T-helper 1 cell (primary cell): ENCODE results near the gene CFAP77.

ENCODE experiments used
- DNase-seq, 5 donors: peaks; one replicate each; pipeline ENCODE4 v3.0.0-alpha.2; 2012 to 2020

Gene CFAP77

DNA sequence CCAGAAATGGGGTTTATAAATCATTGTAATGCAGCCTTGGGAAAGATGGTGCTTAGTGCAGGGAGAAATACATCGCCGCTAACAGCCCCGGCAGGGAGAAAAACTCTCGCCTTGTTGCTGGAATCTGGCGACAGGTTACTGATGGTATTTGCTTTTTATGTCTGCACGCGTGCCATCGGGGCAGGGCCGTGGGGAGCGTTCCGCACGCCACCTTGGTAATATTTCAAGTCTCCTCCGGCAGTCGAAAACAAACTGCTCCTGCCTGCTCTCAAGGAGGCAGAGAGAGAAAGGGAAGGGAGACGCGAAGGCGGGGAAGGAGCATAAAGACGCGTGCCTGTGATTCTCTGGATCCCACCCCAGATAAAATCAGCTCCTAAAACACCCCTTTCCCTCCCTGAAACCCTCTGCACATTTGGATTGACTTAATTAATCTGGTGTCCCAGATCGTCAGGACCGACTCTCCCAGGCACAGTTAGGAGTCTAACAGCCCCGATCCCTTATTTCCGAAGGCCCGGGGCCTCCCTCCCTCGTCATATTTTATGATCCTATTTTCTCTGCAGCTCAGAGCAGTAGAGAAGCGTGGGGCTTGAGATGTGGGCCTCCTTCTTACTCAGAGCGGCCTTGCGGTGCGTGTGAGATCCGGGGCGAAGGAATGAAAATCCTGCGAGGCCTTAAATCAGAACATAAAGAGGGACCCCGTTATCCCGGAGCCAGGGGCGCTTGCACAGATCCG is 47.7 kb downstream of the CFAP77 start:
- no peak for DNase-seq

GRCh38 chr9:132458432-132458831 is 48.4 kb downstream of the CFAP77 start:
- no peak for DNase-seq

- no peak for DNase-seq
These were observed 49.6 kb downstream of the CFAP77 start for GRCh38 chr9:132459661-132460060.

- no peak for DNase-seq
These were observed 50.2 kb downstream of the CFAP77 start for GRCh38 chr9:132460240-132460639.

- no peak for DNase-seq
These were observed 51.4 kb downstream of the CFAP77 start for GRCh38 chr9:132461281-132461896.

DNA sequence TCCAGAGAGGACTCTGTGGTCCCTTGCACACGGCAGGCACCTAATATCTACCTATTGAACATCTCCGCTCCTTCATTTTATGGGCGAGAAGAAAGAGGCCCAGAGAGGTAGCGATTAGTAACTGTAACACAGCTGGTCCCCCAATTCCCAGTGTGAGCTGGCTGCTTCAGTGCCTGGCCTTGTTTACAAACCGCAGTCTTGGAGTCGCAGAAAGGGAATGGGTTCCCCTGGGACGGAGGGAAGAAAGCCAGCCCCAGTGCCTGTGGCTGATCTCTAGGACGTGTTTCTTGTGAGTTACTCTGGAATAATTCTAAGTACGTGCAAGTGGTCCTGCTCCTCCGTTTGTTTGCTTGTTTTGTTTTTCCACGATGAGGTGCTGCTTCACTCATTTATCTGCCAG is 52.0 kb downstream of the CFAP77 start:
- no peak for DNase-seq

DNA sequence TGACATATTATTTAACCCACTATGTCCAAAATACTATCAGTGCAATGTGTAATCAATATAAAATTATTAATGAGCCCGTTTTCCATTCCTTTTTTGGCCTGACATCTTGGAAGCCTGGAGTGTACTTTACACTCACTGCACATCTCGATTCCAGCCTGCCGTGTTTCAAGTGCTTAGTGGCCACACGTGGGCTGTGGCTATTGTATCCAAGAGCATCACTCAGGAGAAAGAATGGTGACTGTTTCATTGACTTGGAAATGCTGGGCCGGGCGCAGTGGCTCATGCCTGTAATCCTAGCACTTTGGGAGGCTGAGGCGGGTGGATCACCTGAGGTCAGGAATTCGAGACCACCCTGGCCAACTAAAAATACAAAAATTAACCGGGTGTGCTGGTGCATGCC is 54.5 kb downstream of the CFAP77 start:
- DNase-seq, result no peak

- no peak for DNase-seq
These were observed 55.2 kb downstream of the CFAP77 start for GRCh38 chr9:132465131-132465635.

DNA sequence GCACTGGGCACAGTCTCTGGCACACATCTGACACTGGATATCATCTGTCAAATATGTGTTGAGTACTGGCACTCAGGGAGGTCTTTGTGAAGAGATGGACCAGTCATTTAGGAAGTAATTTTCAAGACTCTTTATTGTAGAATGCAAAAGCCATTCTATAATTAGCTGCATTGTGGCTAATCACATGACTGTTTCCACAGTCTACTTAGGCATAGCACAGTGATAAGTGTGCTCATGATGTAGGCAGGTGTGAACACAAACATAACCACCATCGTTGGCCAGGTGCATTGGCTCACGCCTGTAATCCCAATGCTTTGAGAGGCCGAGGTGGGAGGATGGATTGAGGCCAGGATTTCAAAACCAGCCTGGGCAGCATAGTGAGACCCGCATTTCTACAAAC is 62.2 kb downstream of the CFAP77 start:
- no peak for DNase-seq

DNA sequence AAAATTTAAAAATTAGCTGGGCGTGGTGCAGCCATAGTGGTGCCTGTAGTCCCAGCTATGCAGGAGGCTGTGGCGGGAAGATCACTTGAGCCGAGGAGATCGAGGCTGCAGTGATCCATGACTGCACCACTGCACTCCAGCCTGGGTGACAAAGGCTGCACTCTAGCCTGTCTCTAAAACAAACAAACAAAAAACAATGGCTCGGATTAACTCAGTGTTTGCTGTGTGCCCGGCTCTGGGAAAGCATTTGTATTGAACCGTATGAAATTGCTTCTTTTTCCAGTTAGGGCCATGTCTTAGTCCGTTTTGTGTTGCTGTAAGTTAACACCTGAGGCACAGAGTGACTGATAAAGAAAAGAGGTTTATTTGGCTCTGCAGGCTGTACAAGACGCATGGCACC is 62.6 kb downstream of the CFAP77 start:
- no peak for DNase-seq

DNA sequence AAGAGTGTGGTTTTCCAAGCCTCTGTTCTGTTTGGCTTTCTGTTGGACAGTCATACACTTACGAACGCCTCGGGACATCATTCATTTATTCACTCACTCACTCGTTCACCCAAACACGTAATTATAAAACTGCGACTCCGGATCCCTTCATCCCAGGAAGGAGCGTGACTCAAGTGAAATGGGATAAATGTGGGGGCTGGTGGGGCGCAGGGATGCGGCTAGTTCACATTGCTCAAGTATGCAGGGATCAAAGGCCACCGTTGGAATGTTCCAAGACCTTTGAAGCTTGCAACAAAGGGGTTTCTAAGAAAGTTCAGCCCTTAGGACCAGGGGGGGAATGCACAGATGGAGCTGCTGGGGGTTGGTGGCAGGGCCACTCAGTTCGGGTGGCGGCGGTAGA is 64.2 kb downstream of the CFAP77 start:
- no peak for DNase-seq

GRCh38 chr9:132478353-132479050 is 68.5 kb downstream of the CFAP77 start:
- no peak for DNase-seq

GRCh38 chr9:132479733-132480132 is 69.7 kb downstream of the CFAP77 start:
- no peak for DNase-seq

GRCh38 chr9:132481053-132481849 is 71.2 kb downstream of the CFAP77 start:
- DNase-seq, result no peak

GRCh38 chr9:132482196-132482813 is 72.3 kb downstream of the CFAP77 start:
- no peak for DNase-seq

GRCh38 chr9:132485393-132485792 is 75.4 kb downstream of the CFAP77 start:
- no peak for DNase-seq

GRCh38 chr9:132486706-132487350 is 76.8 kb downstream of the CFAP77 start:
- DNase-seq, result peak; percentile 24 to 68 (median 35)

DNA sequence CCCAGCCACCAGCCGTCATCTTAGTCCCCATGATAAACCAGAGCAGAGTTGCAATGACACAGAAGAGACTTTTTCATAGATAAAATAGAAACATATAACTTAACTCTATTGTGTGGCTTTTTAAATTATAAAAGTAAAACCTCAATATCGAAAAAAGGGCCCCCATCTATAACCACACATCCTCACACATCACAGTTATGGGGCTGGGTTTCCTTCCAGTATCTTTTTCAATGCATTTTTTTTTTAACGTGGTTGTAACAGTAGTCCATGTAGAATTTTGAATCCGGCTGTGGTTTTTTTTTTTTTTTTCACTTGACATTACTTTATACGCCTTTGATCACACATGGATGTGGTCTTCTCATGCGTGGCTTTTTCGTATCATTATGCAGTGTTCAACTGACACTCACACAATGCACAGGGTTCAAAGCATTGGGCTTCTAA is 77.4 kb downstream of the CFAP77 start:
- peak in 2 of 5 donors; percentile 21 to 53 for DNase-seq

DNA sequence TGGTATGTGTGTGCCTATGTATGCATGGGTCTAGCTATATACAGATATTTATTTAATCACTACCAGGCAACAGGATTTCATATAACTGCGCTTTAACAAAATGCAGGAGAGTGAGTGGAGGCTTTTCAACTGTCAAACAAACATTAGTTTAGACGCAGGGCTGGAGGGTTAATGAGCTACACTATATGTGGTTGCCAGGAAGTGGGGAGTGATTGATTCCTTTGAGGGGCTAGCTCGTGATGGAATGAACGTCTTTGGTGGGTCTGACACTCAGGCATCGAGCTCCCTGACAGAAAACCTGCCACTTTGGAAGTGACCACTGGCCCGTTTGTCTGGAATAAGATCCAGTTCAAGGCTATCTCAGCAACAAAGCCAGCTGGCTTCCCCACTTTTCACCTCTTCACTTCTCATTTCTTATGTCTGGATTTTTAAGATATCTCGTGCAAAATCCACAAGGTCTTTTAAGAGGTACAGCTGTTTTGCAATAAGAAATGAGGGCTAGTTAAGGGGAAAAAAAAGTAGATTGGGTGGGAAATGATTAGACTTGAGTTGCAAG is 78.0 kb downstream of the CFAP77 start:
- no peak for DNase-seq

DNA sequence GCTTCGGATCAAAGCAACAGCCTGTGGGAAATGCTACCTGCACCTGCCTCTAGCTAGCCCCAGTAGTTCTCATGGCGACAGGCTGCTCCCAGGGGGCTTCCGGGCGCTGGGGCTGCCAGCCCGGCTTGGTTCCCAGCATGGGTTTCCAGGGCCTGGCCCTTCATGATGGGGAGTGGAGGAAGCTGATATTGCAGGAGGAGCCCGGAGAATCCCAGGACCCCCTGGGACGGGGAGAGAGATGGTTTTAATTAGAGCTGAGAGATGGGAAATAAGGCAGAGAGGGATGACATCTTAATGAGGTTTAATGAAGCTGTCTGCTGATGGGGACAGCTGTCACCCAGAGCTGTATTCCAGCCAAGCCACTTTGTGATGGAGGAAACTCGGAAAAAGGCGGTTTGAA is 78.6 kb downstream of the CFAP77 start:
- no peak for DNase-seq

DNA sequence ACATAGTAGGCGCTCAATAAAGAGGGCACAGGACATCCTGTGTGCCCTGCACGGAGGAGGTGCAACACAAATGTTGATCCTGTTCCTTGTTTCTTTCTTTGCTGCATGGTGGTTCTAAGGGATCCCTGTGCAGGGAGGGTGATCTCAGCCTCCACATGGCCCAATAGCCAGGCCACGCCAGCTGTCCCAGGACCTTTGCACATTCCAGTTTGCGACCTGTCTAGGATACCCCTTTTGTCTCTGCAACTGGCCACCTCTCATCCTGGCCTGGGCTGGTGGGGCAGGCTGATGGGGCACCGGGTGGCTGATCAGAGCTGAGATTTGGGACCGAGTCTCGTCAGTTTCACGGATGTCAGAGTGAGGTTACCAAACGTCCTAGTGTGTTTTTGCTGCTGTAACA is 79.5 kb downstream of the CFAP77 start:
- DNase-seq, result no peak

GRCh38 chr9:132494857-132495256 is 84.8 kb downstream of the CFAP77 start:
- no peak for DNase-seq
